Upper lobe of left lung (tissue), 4 donors: ENCODE results near the gene ALDH3B1.

Experiments
- POLR2A ChIP-seq, 4 donors: fragments of 450-650 bp; IDR thresholded peaks; one replicate each; pipeline ENCODE4 v1.5.1; 2016 to 2017; ENCODE audit warnings: antibody characterized with exemption in 4 of 4, mild to moderate bottlenecking in 2 of 4
- TF ChIP-seq, protein P1 (sequence below), 6 experiments: fragments of 450-650 bp in 4 of 6; fragments of 200-600 bp in 2 of 6; sonication (generic) in 2 of 6; IDR thresholded peaks; one replicate each; pipeline ENCODE4 v1.5.1; 2016 to 2019; ENCODE audit warnings: antibody characterized with exemption in 6 of 6

DNA sequence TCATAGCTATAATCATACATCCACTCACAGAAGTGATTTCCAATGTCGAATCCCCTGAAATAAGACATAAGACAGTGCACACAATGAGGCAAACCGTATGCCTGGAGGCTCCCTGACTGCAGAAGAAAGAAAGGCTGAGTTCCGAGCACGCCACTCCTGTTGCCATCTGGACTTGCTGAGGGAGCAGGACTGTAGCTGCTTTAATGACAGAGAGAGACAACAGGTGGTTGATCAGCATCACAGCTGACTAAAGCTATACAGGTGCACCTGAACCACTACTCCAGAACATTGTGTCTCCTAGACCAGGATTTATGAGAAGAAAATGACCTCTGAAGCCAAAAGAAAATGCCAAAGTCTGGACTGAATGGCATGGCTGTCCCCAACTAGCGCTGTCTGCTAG is 55.7 kb downstream of the ALDH3B1 start:
- TF ChIP-seq, protein P1, sequence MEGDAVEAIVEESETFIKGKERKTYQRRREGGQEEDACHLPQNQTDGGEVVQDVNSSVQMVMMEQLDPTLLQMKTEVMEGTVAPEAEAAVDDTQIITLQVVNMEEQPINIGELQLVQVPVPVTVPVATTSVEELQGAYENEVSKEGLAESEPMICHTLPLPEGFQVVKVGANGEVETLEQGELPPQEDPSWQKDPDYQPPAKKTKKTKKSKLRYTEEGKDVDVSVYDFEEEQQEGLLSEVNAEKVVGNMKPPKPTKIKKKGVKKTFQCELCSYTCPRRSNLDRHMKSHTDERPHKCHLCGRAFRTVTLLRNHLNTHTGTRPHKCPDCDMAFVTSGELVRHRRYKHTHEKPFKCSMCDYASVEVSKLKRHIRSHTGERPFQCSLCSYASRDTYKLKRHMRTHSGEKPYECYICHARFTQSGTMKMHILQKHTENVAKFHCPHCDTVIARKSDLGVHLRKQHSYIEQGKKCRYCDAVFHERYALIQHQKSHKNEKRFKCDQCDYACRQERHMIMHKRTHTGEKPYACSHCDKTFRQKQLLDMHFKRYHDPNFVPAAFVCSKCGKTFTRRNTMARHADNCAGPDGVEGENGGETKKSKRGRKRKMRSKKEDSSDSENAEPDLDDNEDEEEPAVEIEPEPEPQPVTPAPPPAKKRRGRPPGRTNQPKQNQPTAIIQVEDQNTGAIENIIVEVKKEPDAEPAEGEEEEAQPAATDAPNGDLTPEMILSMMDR (IDR thresholded peaks at IDR 0.05), result no peak
- TF ChIP-seq POLR2A (IDR thresholded peaks at IDR 0.05), result no peak
